Astrocyte of the hippocampus (primary cell): ENCODE data around the gene KRTAP12-1.
"Not testable (repeated sequence)": the region's sequence is repeated elsewhere in the genome, so short reads cannot be mapped to it uniquely, and the experiment has no call there.

Experiments used
- DNase-seq: peaks from one replicate; pipeline ENCODE4 v3.0.0; 2011; ENCODE audit warnings: low read depth, low spot score

Gene KRTAP12-1

GRCh38 chr21:44670642-44671432, 11.1 kb downstream of the KRTAP12-1 start:
- DNase-seq, result no peak

- no peak for DNase-seq
These were observed 14.4 kb downstream of the KRTAP12-1 start for GRCh38 chr21:44667612-44668011.

- DNase-seq, result no peak
These were observed 15.3 kb downstream of the KRTAP12-1 start, which contains the start of gene KRTAP12-2 for GRCh38 chr21:44666401-44667320. TSS of gene KRTAP12-2 (minus strand) at chr21:44666927. CDS start at chr21:44666886, 41 bp downstream.

GRCh38 chr21:44664691-44665090, 17.3 kb downstream of the KRTAP12-1 start:
- no peak for DNase-seq

GRCh38 chr21:44661567-44661966, 20.4 kb downstream of the KRTAP12-1 start:
- not testable (repeated sequence) for DNase-seq

GRCh38 chr21:44658913-44659595, 22.9 kb downstream of the KRTAP12-1 start:
- DNase-seq, result no peak

- no peak for DNase-seq
These were observed 23.4 kb downstream of the KRTAP12-1 start for GRCh38 chr21:44658541-44658910.

GRCh38 chr21:44657635-44658540, 24.1 kb downstream of the KRTAP12-1 start, which contains the start of gene KRTAP12-3:
TSS of gene KRTAP12-3 (plus strand) at chr21:44657932. CDS start at chr21:44657980, 48 bp downstream.
- no peak for DNase-seq

- DNase-seq, result no peak
These were observed 25.1 kb downstream of the KRTAP12-1 start for GRCh38 chr21:44656868-44657267.

GRCh38 chr21:44654576-44655175, 27.3 kb downstream of the KRTAP12-1 start, which contains the start of gene KRTAP12-4:
TSS of gene KRTAP12-4 (minus strand) at chr21:44654659. CDS start at chr21:44654614, 45 bp downstream.
- no peak for DNase-seq

GRCh38 chr21:44653656-44654575, 28.0 kb downstream of the KRTAP12-1 start:
- no peak for DNase-seq

- no peak for DNase-seq
These were observed 28.8 kb downstream of the KRTAP12-1 start for GRCh38 chr21:44653123-44653522.

GRCh38 chr21:44650973-44651675, 30.8 kb downstream of the KRTAP12-1 start:
- DNase-seq, result no peak

GRCh38 chr21:44650265-44650972, 31.5 kb downstream of the KRTAP12-1 start:
- no peak for DNase-seq

GRCh38 chr21:44649521-44650100, 32.4 kb downstream of the KRTAP12-1 start:
- no peak for DNase-seq

- no peak for DNase-seq
These were observed 33.2 kb downstream of the KRTAP12-1 start for GRCh38 chr21:44648557-44649311.

GRCh38 chr21:44647222-44647552, 34.8 kb downstream of the KRTAP12-1 start:
- DNase-seq, result no peak
